ENCODE results near the gene PTPRN2. TPM values are rescaled to one million over a fixed set of nuclear protein-coding genes. Genes with fewer than 3 reads are reported as not detected.
"Not testable (repeated sequence)": the region's sequence is repeated elsewhere in the genome, so short reads cannot be mapped to it uniquely, and the experiment has no call there.

PTPRN2 gene
- polyA plus RNA-seq, 2 donors: 0.37 to 0.40 TPM

- peaks cover 3 to 24% of the 10 kb centered on the region in 2 donors for H3K9me3 ChIP-seq (ENCODE audit: control insufficient read depth in 2 of 2, insufficient read depth in 1 of 2, low read depth in 1 of 2, low read length in 1 of 2)
- 84 to 93% methylated on average over 17 to 18 of the region's 18 CpGs for WGBS, 2 donors
- not testable (repeated sequence) for H3K4me1 ChIP-seq (ENCODE audit: control insufficient read depth in 2 of 2, insufficient read depth in 2 of 2, low read length in 1 of 2); H3K27ac ChIP-seq (ENCODE audit: low read depth in 2 of 2, low read length in 1 of 2); H3K4me3 ChIP-seq (ENCODE audit: low read depth in 1 of 2, low read length in 2 of 2); H3K27me3 ChIP-seq (ENCODE audit: control insufficient read depth in 1 of 2, insufficient read depth in 2 of 2, low read length in 2 of 2); H3K36me3 ChIP-seq (ENCODE audit: control insufficient read depth in 2 of 2, insufficient read depth in 2 of 2, low read length in 1 of 2)
Observed at GRCh38 chr7:158147431-158147830, 440.2 kb downstream of the PTPRN2 start.

DNA sequence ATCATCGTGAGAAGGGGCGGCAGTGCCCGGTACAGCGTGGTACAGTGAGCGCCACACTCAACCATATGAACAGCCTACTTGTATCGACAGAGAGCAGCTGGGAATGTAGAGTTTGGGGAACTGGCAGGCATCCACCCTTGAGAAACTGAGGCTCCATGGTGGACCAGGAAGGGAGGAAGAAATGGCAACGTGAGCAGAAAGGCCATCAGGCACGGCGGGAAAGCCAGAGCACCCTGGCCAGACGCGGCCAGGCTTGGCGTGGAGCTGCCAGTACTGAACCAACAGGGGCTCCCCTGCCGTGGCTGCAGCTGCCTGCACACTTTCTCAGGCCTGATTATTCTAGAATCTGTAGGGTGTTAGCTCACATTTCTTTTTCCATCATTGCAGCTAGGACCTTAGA, 442.3 kb downstream of the PTPRN2 start:
- Histone ChIP-seq H3K27me3 (ENCODE audit: control insufficient read depth in 1 of 2, insufficient read depth in 2 of 2, low read length in 2 of 2) (no peaks in the 10 kb centered on the region), H3K36me3 (ENCODE audit: control insufficient read depth in 2 of 2, insufficient read depth in 2 of 2, low read length in 1 of 2) (no peaks in the 10 kb centered on the region), H3K27ac (ENCODE audit: low read depth in 2 of 2, low read length in 1 of 2) (no peak overlapping the region), H3K4me1 (ENCODE audit: control insufficient read depth in 2 of 2, insufficient read depth in 2 of 2, low read length in 1 of 2) (no peaks in the 10 kb centered on the region), H3K4me3 (ENCODE audit: low read depth in 1 of 2, low read length in 2 of 2) (no peak overlapping the region), H3K9me3 (ENCODE audit: control insufficient read depth in 2 of 2, insufficient read depth in 1 of 2, low read depth in 1 of 2, low read length in 1 of 2) (peaks cover 0 to 22% of the 10 kb centered on the region in 2 donors)
- WGBS, 2 donors: 92 to 94% methylated on average over 13 of the region's 13 CpGs

GRCh38 chr7:158143196-158144120, 444.2 kb downstream of the PTPRN2 start:
- Histone ChIP-seq H3K9me3 (ENCODE audit: control insufficient read depth in 2 of 2, insufficient read depth in 1 of 2, low read depth in 1 of 2, low read length in 1 of 2) (peaks cover 0 to 18% of the 10 kb centered on the region in 2 donors), H3K4me3 (ENCODE audit: low read depth in 1 of 2, low read length in 2 of 2) (no peak overlapping the region), H3K4me1 (ENCODE audit: control insufficient read depth in 2 of 2, insufficient read depth in 2 of 2, low read length in 1 of 2) (no peaks in the 10 kb centered on the region), H3K36me3 (ENCODE audit: control insufficient read depth in 2 of 2, insufficient read depth in 2 of 2, low read length in 1 of 2) (no peaks in the 10 kb centered on the region), H3K27me3 (ENCODE audit: control insufficient read depth in 1 of 2, insufficient read depth in 2 of 2, low read length in 2 of 2) (no peaks in the 10 kb centered on the region), H3K27ac (ENCODE audit: low read depth in 2 of 2, low read length in 1 of 2) (no peak overlapping the region)
- 91 to 92% methylated on average over 34 of the region's 34 CpGs for WGBS, 2 donors

GRCh38 chr7:158142657-158143056, 445.0 kb downstream of the PTPRN2 start:
- H3K27me3 ChIP-seq (ENCODE audit: control insufficient read depth in 1 of 2, insufficient read depth in 2 of 2, low read length in 2 of 2): no peaks in the 10 kb centered on the region
- 86% methylated on average over 12 of the region's 12 CpGs for WGBS, 2 donors
- no peak overlapping the region for H3K27ac ChIP-seq (ENCODE audit: low read depth in 2 of 2, low read length in 1 of 2)
- no peaks in the 10 kb centered on the region for H3K4me1 ChIP-seq (ENCODE audit: control insufficient read depth in 2 of 2, insufficient read depth in 2 of 2, low read length in 1 of 2)
- H3K36me3 ChIP-seq (ENCODE audit: control insufficient read depth in 2 of 2, insufficient read depth in 2 of 2, low read length in 1 of 2): no peaks in the 10 kb centered on the region
- H3K4me3 ChIP-seq (ENCODE audit: low read depth in 1 of 2, low read length in 2 of 2): no peak overlapping the region
- peaks cover 0 to 15% of the 10 kb centered on the region in 2 donors for H3K9me3 ChIP-seq (ENCODE audit: control insufficient read depth in 2 of 2, insufficient read depth in 1 of 2, low read depth in 1 of 2, low read length in 1 of 2)

- Histone ChIP-seq H3K36me3 (ENCODE audit: control insufficient read depth in 2 of 2, insufficient read depth in 2 of 2, low read length in 1 of 2) (no peaks in the 10 kb centered on the region), H3K27ac (ENCODE audit: low read depth in 2 of 2, low read length in 1 of 2) (no peak overlapping the region), H3K27me3 (ENCODE audit: control insufficient read depth in 1 of 2, insufficient read depth in 2 of 2, low read length in 2 of 2) (no peaks in the 10 kb centered on the region), H3K9me3 (ENCODE audit: control insufficient read depth in 2 of 2, insufficient read depth in 1 of 2, low read depth in 1 of 2, low read length in 1 of 2) (peaks cover 0 to 9% of the 10 kb centered on the region in 2 donors), H3K4me3 (ENCODE audit: low read depth in 1 of 2, low read length in 2 of 2) (no peak overlapping the region), H3K4me1 (ENCODE audit: control insufficient read depth in 2 of 2, insufficient read depth in 2 of 2, low read length in 1 of 2) (no peaks in the 10 kb centered on the region)
- WGBS, 2 donors: 82 to 92% methylated on average over 39 of the region's 39 CpGs
Observed at GRCh38 chr7:158141806-158142518, 445.7 kb downstream of the PTPRN2 start.

GRCh38 chr7:158141221-158141582, 446.4 kb downstream of the PTPRN2 start:
- Histone ChIP-seq H3K9me3 (ENCODE audit: control insufficient read depth in 2 of 2, insufficient read depth in 1 of 2, low read depth in 1 of 2, low read length in 1 of 2) (peaks cover 0 to 9% of the 10 kb centered on the region in 2 donors), H3K36me3 (ENCODE audit: control insufficient read depth in 2 of 2, insufficient read depth in 2 of 2, low read length in 1 of 2) (no peaks in the 10 kb centered on the region), H3K27ac (ENCODE audit: low read depth in 2 of 2, low read length in 1 of 2) (no peak overlapping the region), H3K4me3 (ENCODE audit: low read depth in 1 of 2, low read length in 2 of 2) (no peak overlapping the region), H3K4me1 (ENCODE audit: control insufficient read depth in 2 of 2, insufficient read depth in 2 of 2, low read length in 1 of 2) (no peaks in the 10 kb centered on the region), H3K27me3 (ENCODE audit: control insufficient read depth in 1 of 2, insufficient read depth in 2 of 2, low read length in 2 of 2) (no peaks in the 10 kb centered on the region)
- 89 to 91% methylated on average over 17 of the region's 17 CpGs for WGBS, 2 donors

DNA sequence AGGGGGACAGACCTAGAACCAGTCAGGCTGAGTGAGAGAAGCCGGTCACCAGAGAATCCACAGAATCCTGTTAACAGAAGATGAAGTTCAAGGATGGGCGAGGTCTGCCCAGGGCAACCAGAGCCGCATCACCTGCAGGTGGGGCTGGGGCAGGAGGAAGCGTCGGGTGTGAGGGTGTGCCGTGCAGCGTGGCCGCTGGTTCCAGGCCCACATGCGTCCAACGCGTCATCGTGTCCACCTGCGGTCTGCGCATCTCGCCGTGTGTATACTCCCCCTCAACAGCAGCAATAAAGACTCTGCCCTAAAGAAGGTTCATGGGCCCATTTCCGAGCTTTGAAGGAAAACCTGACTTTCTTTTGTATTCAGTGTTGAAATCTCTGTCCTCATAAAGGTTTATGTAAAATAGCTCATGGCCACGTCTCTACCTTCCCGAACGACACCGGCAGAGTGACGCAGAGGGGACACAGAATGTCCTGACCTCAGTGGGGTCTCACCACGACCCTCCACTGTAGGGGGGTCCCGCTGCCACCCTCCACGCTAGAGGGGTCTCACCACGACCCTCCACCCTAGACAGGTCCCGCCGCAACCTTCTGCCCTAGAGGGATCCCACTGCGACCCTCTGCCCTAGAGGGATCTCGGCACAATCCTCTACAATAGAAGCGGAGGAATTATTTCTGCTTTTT, 446.9 kb downstream of the PTPRN2 start:
- Histone ChIP-seq H3K4me3 (ENCODE audit: low read depth in 1 of 2, low read length in 2 of 2) (no peak overlapping the region), H3K9me3 (ENCODE audit: control insufficient read depth in 2 of 2, insufficient read depth in 1 of 2, low read depth in 1 of 2, low read length in 1 of 2) (peaks cover 0 to 9% of the 10 kb centered on the region in 2 donors)
- WGBS, 2 donors: 90 to 91% methylated on average over 31 of the region's 31 CpGs

GRCh38 chr7:158139499-158139898, 448.1 kb downstream of the PTPRN2 start:
- 88 to 90% methylated on average over 10 of the region's 10 CpGs for WGBS, 2 donors
- Histone ChIP-seq H3K36me3 (ENCODE audit: control insufficient read depth in 2 of 2, insufficient read depth in 2 of 2, low read length in 1 of 2) (no peaks in the 10 kb centered on the region), H3K4me3 (ENCODE audit: low read depth in 1 of 2, low read length in 2 of 2) (no peak overlapping the region), H3K27ac (ENCODE audit: low read depth in 2 of 2, low read length in 1 of 2) (no peak overlapping the region), H3K4me1 (ENCODE audit: control insufficient read depth in 2 of 2, insufficient read depth in 2 of 2, low read length in 1 of 2) (no peaks in the 10 kb centered on the region), H3K9me3 (ENCODE audit: control insufficient read depth in 2 of 2, insufficient read depth in 1 of 2, low read depth in 1 of 2, low read length in 1 of 2) (peaks cover 0 to 2% of the 10 kb centered on the region in 2 donors), H3K27me3 (ENCODE audit: control insufficient read depth in 1 of 2, insufficient read depth in 2 of 2, low read length in 2 of 2) (no peaks in the 10 kb centered on the region)

More for the DNA sequence above, 446.9 kb downstream of the PTPRN2 start:
- Histone ChIP-seq H3K36me3 (ENCODE audit: control insufficient read depth in 2 of 2, insufficient read depth in 2 of 2, low read length in 1 of 2) (no peaks in the 10 kb centered on the region), H3K27ac (ENCODE audit: low read depth in 2 of 2, low read length in 1 of 2) (no peak overlapping the region), H3K4me1 (ENCODE audit: control insufficient read depth in 2 of 2, insufficient read depth in 2 of 2, low read length in 1 of 2) (no peaks in the 10 kb centered on the region), H3K27me3 (ENCODE audit: control insufficient read depth in 1 of 2, insufficient read depth in 2 of 2, low read length in 2 of 2) (no peaks in the 10 kb centered on the region)

- no peak overlapping the region for H3K27ac ChIP-seq (ENCODE audit: low read depth in 2 of 2, low read length in 1 of 2)
- H3K9me3 ChIP-seq (ENCODE audit: control insufficient read depth in 2 of 2, insufficient read depth in 1 of 2, low read depth in 1 of 2, low read length in 1 of 2): peaks cover 0 to 2% of the 10 kb centered on the region in 2 donors
- no peaks in the 10 kb centered on the region for H3K36me3 ChIP-seq (ENCODE audit: control insufficient read depth in 2 of 2, insufficient read depth in 2 of 2, low read length in 1 of 2)
- WGBS, 2 donors: 85 to 86% methylated on average over 9 of the region's 9 CpGs
- H3K4me1 ChIP-seq (ENCODE audit: control insufficient read depth in 2 of 2, insufficient read depth in 2 of 2, low read length in 1 of 2): no peaks in the 10 kb centered on the region
- no peaks in the 10 kb centered on the region for H3K27me3 ChIP-seq (ENCODE audit: control insufficient read depth in 1 of 2, insufficient read depth in 2 of 2, low read length in 2 of 2)
- H3K4me3 ChIP-seq (ENCODE audit: low read depth in 1 of 2, low read length in 2 of 2): no peak overlapping the region
Observed at GRCh38 chr7:158138329-158138597, 449.4 kb downstream of the PTPRN2 start.
